GM21390 (cell line): Measurements from ENCODE around the gene RELA.
A peak's percentile ranks its signal among the peaks of the same experiment; 100 is the strongest.

Experiments used
- ATAC-seq: cut with Tn5 transposase; IDR thresholded peaks from one replicate; pipeline ENCODE4 v1.9.1; 2021; ENCODE audit not compliant: unreplicated experiment

Gene RELA

DNA sequence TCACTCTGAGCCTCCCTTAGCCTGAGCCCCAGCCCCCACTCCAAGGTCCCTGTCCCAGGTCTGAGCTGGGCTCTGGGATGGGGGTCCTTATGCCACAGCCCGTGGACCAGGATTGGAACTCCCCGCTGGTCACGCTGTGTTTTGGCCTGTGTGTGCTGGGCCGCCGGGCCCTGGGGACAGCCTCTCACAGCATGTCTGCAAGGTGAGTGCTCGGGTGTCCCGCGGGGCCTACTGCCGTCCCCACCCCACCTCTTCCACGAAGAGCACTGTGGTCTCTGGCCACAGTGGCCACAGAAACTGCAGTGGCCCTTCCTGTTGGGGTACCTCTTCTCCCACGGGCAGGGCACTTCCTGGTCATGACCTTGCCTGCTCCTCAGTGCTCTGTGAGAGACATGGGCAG is 28.3 kb downstream of the RELA start:
- ATAC-seq: no peak

GRCh38 chr11:65634109-65634436 is 28.6 kb downstream of the RELA start:
- ATAC-seq: no peak

GRCh38 chr11:65633390-65634108 is 29.2 kb downstream of the RELA start:
- ATAC-seq: no peak

DNA sequence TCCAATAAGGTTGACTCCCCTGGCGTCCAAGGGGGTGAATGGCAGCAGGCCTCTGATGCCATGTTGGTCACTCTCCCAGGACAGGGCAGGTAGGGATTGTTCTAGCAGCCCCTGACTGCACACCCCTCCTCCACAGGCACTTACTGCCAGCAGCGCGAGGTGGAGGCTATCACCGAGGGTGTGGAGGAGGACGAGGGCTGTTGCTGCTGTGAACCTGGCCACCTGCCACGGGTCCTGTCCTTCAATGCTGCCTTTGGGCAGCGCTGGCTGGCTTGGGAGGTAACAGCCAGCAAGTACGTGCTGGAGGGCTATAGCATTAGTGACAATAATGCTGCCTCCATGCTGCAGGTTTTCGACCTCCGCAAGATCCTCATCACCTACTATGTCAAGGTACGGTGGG is 32.5 kb downstream of the RELA start:
- no peak for ATAC-seq

GRCh38 chr11:65629579-65629978 is 33.1 kb downstream of the RELA start:
- no peak for ATAC-seq

DNA sequence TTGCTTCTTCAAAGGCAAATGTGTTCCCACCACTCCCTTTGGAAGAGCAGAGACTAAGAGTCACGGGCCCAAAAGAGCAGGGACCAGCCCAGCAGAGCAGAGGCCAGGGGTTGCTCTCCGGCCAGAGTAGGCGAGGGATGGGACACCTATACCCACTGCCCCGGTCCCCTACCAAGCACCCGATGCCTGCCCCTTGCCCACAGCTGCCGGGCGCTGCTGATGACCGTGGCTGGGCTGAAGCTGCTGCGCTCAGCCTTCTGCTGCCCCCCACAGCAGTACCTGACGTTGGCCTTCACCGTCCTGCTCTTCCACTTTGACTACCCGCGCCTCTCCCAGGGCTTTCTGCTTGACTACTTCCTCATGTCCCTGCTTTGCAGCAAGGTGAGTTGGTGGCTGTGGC is 35.5 kb downstream of the RELA start:
- ATAC-seq: no peak

- no peak for ATAC-seq
These were observed 36.9 kb downstream of the RELA start for GRCh38 chr11:65625628-65626342.

- ATAC-seq: no peak
These were observed 37.6 kb downstream of the RELA start for GRCh38 chr11:65624931-65625627.

DNA sequence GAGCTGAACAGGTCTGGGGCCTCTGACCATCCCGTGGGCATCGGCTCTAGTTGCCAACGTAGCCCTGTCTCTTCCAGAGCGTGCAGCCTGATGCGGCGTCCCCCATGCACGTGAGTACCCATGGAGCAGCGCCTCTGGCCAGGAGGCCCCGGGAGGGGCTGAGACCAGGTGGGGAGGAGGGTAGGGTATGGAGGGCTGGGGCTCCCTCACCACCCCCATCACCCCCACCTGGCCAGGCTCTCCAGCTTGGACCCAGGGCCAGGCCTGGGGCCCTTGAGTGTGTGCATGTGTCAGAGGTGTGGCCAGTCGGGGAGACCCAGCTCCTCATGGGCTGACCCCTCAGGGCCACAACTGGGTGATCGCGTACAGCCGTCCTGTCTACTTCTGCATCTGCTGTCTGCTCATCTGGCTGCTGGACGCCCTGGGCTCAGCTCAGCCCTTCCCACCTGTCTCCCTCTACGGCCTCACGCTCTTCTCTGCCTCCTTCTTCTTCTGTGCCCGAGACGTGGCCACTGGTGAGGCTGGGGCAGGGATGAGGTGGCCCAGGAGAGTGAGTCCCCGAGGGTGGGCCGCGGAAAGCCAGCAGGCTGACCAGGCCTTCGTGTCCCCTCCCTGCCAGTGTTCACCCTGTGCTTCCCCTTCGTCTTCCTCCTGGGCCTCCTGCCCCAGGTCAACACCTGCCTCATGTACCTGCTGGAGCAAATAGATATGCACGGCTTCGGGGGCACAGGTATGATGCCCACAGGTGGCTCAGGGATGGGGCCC is 38.7 kb downstream of the RELA start:
- no peak for ATAC-seq

GRCh38 chr11:65623177-65623576 is 39.5 kb downstream of the RELA start:
- ATAC-seq: no peak

DNA sequence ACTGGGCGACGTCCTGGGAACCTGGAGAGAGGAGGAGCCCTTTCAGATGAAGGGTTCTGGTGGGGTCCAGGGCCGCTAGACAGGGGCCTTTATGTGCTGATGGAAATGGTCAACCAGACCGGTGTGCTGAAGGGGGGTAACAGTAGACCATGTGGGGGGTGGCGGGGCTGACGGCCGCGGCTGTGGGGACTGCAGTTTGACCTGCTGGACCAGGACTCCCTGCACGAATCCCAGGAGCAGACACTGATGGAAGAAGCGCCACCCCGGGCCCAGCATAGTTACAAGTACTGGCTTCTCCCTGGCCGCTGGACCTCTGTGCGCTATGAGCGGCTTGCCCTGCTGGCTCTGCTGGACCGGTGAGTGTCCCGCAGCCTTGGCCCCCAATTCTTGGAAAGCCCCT is 40.7 kb downstream of the RELA start:
- ATAC-seq: no peak

- no peak for ATAC-seq
These were observed 41.3 kb downstream of the RELA start for GRCh38 chr11:65621460-65621859.

DNA sequence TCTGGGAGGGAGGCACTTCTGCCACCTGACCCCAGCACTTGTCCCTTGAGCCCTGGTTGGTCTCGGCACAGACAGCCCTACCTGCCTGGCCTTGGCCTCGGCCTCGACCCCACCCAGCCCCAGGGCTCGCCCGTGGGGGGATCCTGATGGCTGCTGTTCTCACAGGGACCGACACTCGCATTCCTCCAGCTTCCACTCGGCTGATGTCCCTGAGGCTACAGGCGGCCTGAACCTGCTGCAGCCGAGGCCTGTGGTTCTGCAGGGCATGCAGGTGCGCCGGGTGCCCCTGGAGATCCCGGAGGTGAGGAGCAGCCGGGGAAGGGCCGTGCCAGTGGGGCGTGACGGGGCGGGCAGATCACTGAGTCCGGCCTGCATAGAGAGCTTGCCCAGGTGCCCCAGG is 42.0 kb downstream of the RELA start:
- ATAC-seq: no peak

GRCh38 chr11:65619281-65619928 is 43.3 kb downstream of the RELA start:
- no peak for ATAC-seq

DNA sequence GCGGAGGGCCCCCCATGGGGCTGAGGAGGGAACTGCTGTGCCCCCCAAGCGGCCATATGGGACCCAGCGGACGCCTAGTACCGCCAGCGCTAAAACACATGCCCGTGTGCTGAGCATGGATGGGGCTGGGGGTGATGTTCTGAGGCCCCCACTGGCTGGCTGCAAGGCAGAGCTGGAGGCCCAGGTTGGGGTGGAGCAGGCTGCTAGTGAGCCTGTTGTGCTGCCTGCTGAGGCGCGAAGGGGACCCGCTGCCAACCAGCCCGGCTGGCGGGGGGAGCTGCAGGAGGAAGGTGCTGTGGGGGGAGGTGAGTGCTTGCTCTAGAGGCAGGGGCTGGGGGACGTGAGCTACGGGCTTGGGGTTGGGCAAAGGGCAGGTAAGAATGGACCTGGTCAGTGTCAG is 44.0 kb downstream of the RELA start:
- no peak for ATAC-seq

- no peak for ATAC-seq
These were observed 44.5 kb downstream of the RELA start for GRCh38 chr11:65617990-65618751.

DNA sequence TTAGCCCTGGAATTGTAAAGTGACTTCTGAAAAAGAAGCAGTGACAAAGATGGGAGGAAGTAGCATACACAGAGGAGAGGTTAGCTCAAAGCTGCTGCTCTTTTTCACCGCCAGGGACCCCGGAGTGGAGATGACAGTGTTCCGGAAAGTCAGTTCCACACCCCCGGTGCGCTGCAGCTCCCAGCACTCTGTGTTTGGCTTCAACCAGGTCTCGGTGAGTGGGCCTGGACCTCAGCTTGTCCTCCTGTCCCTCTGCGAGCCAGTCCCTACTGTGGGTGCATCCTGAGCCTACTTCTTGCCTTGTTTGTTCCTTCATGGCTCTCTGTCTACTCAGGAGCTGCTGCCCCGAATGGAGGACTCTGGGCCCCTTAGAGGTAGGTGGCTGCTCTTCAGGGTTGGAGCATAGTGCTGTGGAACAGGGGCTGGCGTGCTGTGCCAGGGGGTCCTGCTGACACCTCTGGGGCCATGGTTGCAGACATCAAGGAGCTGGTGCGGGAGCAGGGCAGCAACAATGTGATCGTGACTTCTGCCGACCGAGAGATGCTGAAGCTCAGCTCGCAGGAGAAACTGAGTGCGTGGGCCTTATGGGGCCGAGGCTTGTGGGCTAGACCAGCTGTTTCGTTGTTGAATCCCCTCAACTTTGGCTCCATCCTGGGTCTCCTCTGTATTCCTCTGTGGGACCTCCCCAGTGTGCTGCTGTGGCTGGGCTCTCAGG is 45.4 kb downstream of the RELA start:
- ATAC-seq: no peak

DNA sequence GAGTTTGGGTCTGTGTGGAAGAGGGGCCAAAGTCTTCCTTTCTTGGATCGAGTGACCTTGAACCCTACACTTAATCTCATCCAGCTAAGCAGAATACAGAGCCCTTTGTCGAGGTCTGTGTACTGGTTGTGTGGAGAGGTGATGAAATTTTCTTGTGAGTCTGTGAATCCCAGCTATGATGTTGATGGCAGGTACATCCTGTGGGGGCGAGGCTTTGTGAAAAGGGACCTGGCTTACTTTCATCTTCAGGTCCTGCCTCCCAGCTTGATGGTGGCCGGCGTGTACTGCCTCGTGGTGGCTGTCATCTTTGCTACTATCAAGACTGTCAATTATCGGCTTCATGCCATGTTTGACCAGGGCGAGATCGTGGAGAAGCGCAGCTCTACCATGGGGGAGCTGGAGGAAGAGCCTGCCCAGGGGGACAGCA is 46.1 kb downstream of the RELA start:
- ATAC-seq: no peak

GRCh38 chr11:65615950-65616574 is 46.7 kb downstream of the RELA start:
- ATAC-seq: peak; percentile 3
